IMR-90 (cell line): ENCODE measurements around the gene BCAS4. TPM values are rescaled to one million over a fixed set of nuclear protein-coding genes. Genes with fewer than 3 reads are reported as not detected.

Experiments used
- ATAC-seq: fragments of 200-7000 bp; cut with Tn5 transposase; 2 replicates; pipeline ENCODE4 v1.9.1; 2020; ENCODE audit warnings: low read depth, mild to moderate bottlenecking, moderate library complexity
- BruUV-seq: library from RNA; stranded (reverse); fragments of 400-500 nt; replicated peaks from 2 replicates; lab custom pipeline; 2021; lab: Mats Ljungman, UMichigan
- CTCF ChIA-PET: fragments of 300-600 bp; formaldehyde crosslinking; extraction: SDS; loops from one replicate; lab custom pipeline; 2021; ENCODE audit warnings: antibody characterized with exemption; lab: Yijun Ruan, JAX
- POLR2A ChIA-PET: fragments of 300-600 bp; sonication (Branson Sonifier 250); formaldehyde crosslinking; loops from one replicate; lab custom pipeline; 2022; ENCODE audit warnings: antibody characterized with exemption; ENCODE audit not compliant: unreplicated experiment; lab: Charles Lee
- DNase-seq: peaks from one replicate; pipeline ENCODE4 v3.0.0; 2013
- H2AFZ ChIP-seq: replicated peaks from 2 replicates; pipeline ENCODE3; 2013; ENCODE audit warnings: low read length, mild to moderate bottlenecking; ENCODE audit not compliant: poor library complexity
- H2AK5ac ChIP-seq: 2 replicates; pipeline ENCODE4 v1.6.1; 2013; ENCODE audit warnings: low read depth, low read length, inconsistent platforms
- H2AK9ac ChIP-seq: replicated peaks from 2 replicates; pipeline ENCODE3; 2013; ENCODE audit warnings: mild to moderate bottlenecking, low read depth, low read length, moderate library complexity; ENCODE audit not compliant: poor library complexity
- H2BK120ac ChIP-seq: 2 replicates; pipeline ENCODE4 v1.6.1; 2013; ENCODE audit warnings: low read depth, low read length, inconsistent platforms
- H2BK15ac ChIP-seq: 3 replicates; pipeline ENCODE4 v1.6.1; 2013; ENCODE audit warnings: low read depth, low read length, inconsistent platforms
- H2BK20ac ChIP-seq: 2 replicates; pipeline ENCODE4 v1.6.1; 2013; ENCODE audit warnings: low read depth, mild to moderate bottlenecking, inconsistent platforms, low read length, moderate library complexity
- H2BK5ac ChIP-seq: 2 replicates; pipeline ENCODE4 v1.6.1; 2013; ENCODE audit warnings: mild to moderate bottlenecking, low read depth, low read length, inconsistent platforms; ENCODE audit not compliant: poor library complexity, severe bottlenecking
- H3K14ac ChIP-seq: replicated peaks from 2 replicates; pipeline ENCODE4 v1.6.1; 2013; ENCODE audit warnings: low read depth, low read length, inconsistent platforms
- H3K18ac ChIP-seq: 2 replicates; pipeline ENCODE4 v1.6.1; 2013; ENCODE audit warnings: low read depth, low read length, control low read depth
- H3K23ac ChIP-seq: 2 replicates; pipeline ENCODE4 v1.6.1; 2013; ENCODE audit warnings: low read depth, low read length, inconsistent platforms
- H3K27ac ChIP-seq: 2 replicates; pipeline ENCODE4 v1.5.1; 2013; ENCODE audit warnings: mild to moderate bottlenecking, control low read depth, low read length; ENCODE audit not compliant: insufficient read depth
- H3K27me3 ChIP-seq: 2 replicates; pipeline ENCODE4 v1.6.1; 2013; ENCODE audit warnings: low read length; ENCODE audit not compliant: control insufficient read depth, insufficient read depth
- H3K36me3 ChIP-seq: 2 replicates; pipeline ENCODE4 v1.6.1; 2013; ENCODE audit warnings: low read length, mixed read lengths; ENCODE audit not compliant: control insufficient read depth, insufficient read depth
- H3K4ac ChIP-seq: 2 replicates; pipeline ENCODE4 v1.6.1; 2013; ENCODE audit warnings: low read depth, low read length, inconsistent platforms
- H3K4me1 ChIP-seq: 2 replicates; pipeline ENCODE4 v1.6.1; 2013; ENCODE audit warnings: low read length, mixed read lengths; ENCODE audit not compliant: control insufficient read depth, insufficient read depth
- H3K4me2 ChIP-seq: 2 replicates; pipeline ENCODE4 v1.6.1; 2013; ENCODE audit warnings: low read depth, mild to moderate bottlenecking, control low read depth, low read length, moderate library complexity
- H3K4me3 ChIP-seq: 2 replicates; pipeline ENCODE4 v1.5.1; 2013; ENCODE audit warnings: low read depth, mild to moderate bottlenecking, control low read depth, low read length, moderate library complexity; ENCODE audit not compliant: insufficient read depth
- H3K56ac ChIP-seq: 2 replicates; pipeline ENCODE4 v1.6.1; 2013; ENCODE audit warnings: low read length, inconsistent platforms; ENCODE audit not compliant: insufficient read depth; ENCODE audit errors: extremely low read depth
- H3K79me1 ChIP-seq, 2 experiments: 2 replicates each; pipeline ENCODE4 v1.6.1; 2013; ENCODE audit warnings: low read length in 2 of 2, inconsistent platforms in 1 of 2, low read depth in 1 of 2
- H3K9ac ChIP-seq: 2 replicates; pipeline ENCODE4 v1.6.1; 2013; ENCODE audit warnings: low read depth, low read length, control low read depth
- H3K9me1 ChIP-seq: 2 replicates; pipeline ENCODE4 v1.6.1; 2013; ENCODE audit warnings: low read length, inconsistent platforms; ENCODE audit not compliant: insufficient read depth
- H3K9me3 ChIP-seq: 2 replicates; pipeline ENCODE4 v1.6.1; 2013; ENCODE audit warnings: low read length; ENCODE audit not compliant: control insufficient read depth, insufficient read depth
- H4K20me1 ChIP-seq: 2 replicates; pipeline ENCODE4 v1.6.1; 2013; ENCODE audit warnings: low read length, inconsistent platforms; ENCODE audit not compliant: insufficient read depth
- H4K5ac ChIP-seq: 2 replicates; pipeline ENCODE4 v1.6.1; 2013; ENCODE audit warnings: mild to moderate bottlenecking, low read depth, low read length, control low read depth
- H4K8ac ChIP-seq, 2 experiments: 2 replicates each; pipeline ENCODE4 v1.6.1; 2013; ENCODE audit warnings: low read depth in 2 of 2, low read length in 2 of 2, control low read depth in 1 of 2, inconsistent platforms in 1 of 2
- H4K91ac ChIP-seq: 2 replicates; pipeline ENCODE4 v1.6.1; 2013; ENCODE audit warnings: low read depth, low read length, inconsistent platforms; ENCODE audit not compliant: insufficient read depth
- CTCF ChIP-seq: conservative IDR thresholded peaks from 2 replicates; pipeline ENCODE4 v1.5.1; 2012; ENCODE audit warnings: mild to moderate bottlenecking, low read depth, low read length, improper control_type of control experiment
- FOS ChIP-seq: fragments of 150-350 bp; IDR thresholded peaks from 2 replicates; pipeline ENCODE4 v1.6.1; 2016; ENCODE audit warnings: low read depth, low read length
- WGBS, 2 experiments: methylation state at CpG; one replicate each; pipeline versions ENCODE4 v1.1.5 to v1.1.7; 2013; ENCODE audit warnings: missing lambda C conversion rate in 2 of 2; ENCODE audit not compliant: insufficient read length in 1 of 2; ENCODE audit errors: extremely low coverage in 2 of 2; 5-methylcytosine and 5-hydroxymethylcytosine counted together
- dilution Hi-C: fragments of 300-500 bp; cut with HindIII; formaldehyde crosslinking; loops from one replicate; pipeline ENCODE4 v1.14.3; 2018; ENCODE audit warnings: low sequenced_read_pairs; ENCODE audit not compliant: unreplicated experiment
- in situ Hi-C: fragments of 300-500 bp; cut with MboI; formaldehyde crosslinking; loops from 3 replicates; pipeline ENCODE4 v1.14.3; 2019; ENCODE audit warnings: low sequenced_read_pairs, inconsistent platforms, mixed read lengths
- intact Hi-C: fragments of 100-400 bp; cut with micrococcal nuclease; formaldehyde crosslinking; loops from 2 replicates; pipeline ENCODE4 v1.10.0; 2022
- polyA plus RNA-seq, 3 experiments: library from polyadenylated mRNA; depleted of rRNA; stranded (reverse); fragments of >200 nt; gene quantifications; 2 replicates each; pipeline ENCODE4 v1.2.3, GENCODE V29; 2012; ENCODE audit warnings: low replicate concordance in 1 of 3
- total RNA-seq: library from RNA; depleted of rRNA; stranded (reverse); fragments of >200 nt; gene quantifications from 2 replicates; pipeline ENCODE4 v1.2.3, GENCODE V29; 2012

Gene BCAS4
- total and polyA plus RNA-seq, 2 of the 4 experiments (the other 2 are of a cell fraction), result 42.7 to 47.5 TPM

- Histone ChIP-seq H3K18ac (no peak overlapping the region), H4K20me1 (peaks cover 69% of the 10 kb centered on the region), H2BK15ac (no peak overlapping the region), H3K4me2 (no peak overlapping the region), H2AK9ac (no peak overlapping the region), H2BK120ac (no peak overlapping the region), H3K27me3 (no peaks in the 10 kb centered on the region), H3K4me3 (no peak overlapping the region), H3K27ac (no peak overlapping the region), H3K79me1 (peaks cover 49 to 90% of the 10 kb centered on the region in 2 experiments), H2BK5ac (no peak overlapping the region), H3K23ac (no peak overlapping the region), H3K36me3 (peaks cover 44% of the 10 kb centered on the region), H3K4ac (no peak overlapping the region), H4K5ac (no peak overlapping the region), H3K9ac (no peak overlapping the region), H3K56ac (no peak overlapping the region), H3K9me1 (peaks cover 38% of the 10 kb centered on the region), H3K14ac (no peak overlapping the region), H2AK5ac (no peak overlapping the region), H2AFZ (no peak overlapping the region), H4K91ac (no peak overlapping the region), H3K9me3 (no peaks in the 10 kb centered on the region), H2BK20ac (no peak overlapping the region), H3K4me1 (peaks cover 6% of the 10 kb centered on the region), H4K8ac (no peak overlapping the region)
- WGBS, 2 experiments, result no CpG with 5 or more reads among the region's 8 CpGs
- TF ChIP-seq FOS, result no peak
- no peak for TF ChIP-seq CTCF
- intact Hi-C loops (no loop called here), in situ Hi-C loops (no loop called here), dilution Hi-C loops (no loop called here)
- DNase-seq (no peak), ATAC-seq (no peak)
- ChIA-PET POLR2A (no interaction called here), CTCF (interaction anchor here (0.5 kb wide), 1 partner anchor 76 kb away, joined by 3 read pairs; no protein-coding TSS in a partner anchor)
- TSS peak; percentile 25 for BruUV-seq
Measured at GRCh38 chr20:50892394-50892793, 97.5 kb downstream of the BCAS4 start.
